Measurements from ENCODE around the gene RAB11FIP5. TPM values are rescaled to one million over a fixed set of nuclear protein-coding genes. Genes with fewer than 3 reads are reported as not detected.
"Not testable (repeated sequence)": the region's sequence is repeated elsewhere in the genome, so short reads cannot be mapped to it uniquely, and the experiment has no call there.

The RAB11FIP5 gene
- polyA plus RNA-seq, 5 donors: 9.0 to 12.5 (median 11.8) TPM

DNA sequence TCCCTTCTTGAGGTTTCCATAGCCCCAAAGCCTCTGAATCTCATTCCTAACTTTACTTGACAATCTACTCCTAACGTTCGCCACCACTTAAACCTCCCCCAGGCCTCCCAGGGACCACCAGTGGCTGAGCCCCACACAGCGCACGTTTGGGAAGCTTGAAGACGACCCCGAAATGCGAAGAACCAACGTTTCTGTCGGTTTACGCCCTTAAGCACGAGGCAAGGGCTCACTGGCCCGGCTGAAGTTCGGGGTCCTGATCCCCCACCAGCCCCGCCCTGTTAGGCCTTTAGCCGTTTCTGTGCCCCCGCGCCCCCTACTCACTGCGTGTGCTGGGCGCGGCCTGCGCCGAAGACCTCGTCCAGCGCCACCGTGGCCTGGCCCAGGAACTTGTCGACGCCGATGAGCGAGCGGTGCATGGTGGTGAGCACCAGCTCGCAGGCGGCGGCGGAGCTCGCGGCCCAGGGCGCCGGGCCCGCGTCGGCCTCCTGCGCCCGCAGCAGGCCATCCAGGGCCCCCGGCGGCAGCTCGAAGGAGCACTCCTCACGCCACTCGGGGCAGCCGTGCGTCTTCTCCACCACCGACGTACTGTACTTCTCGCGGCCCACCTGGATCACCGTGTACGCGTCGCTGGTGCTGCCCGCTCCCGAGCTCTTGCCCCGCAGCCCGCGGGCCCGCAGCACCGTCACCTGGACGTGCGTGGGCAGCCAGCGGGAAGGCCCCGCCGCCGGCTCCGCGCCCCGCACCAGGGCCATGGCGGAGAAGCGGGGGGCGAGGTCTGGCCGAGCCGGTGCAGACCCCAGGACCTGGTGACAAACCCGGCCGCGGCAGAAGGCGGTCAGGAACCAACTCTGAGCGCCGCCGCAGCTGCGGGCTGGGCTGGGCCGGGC lies 479 bp downstream of the RAB11FIP5 start:
- peak; percentile 36 to 42 for DNase-seq

DNA sequence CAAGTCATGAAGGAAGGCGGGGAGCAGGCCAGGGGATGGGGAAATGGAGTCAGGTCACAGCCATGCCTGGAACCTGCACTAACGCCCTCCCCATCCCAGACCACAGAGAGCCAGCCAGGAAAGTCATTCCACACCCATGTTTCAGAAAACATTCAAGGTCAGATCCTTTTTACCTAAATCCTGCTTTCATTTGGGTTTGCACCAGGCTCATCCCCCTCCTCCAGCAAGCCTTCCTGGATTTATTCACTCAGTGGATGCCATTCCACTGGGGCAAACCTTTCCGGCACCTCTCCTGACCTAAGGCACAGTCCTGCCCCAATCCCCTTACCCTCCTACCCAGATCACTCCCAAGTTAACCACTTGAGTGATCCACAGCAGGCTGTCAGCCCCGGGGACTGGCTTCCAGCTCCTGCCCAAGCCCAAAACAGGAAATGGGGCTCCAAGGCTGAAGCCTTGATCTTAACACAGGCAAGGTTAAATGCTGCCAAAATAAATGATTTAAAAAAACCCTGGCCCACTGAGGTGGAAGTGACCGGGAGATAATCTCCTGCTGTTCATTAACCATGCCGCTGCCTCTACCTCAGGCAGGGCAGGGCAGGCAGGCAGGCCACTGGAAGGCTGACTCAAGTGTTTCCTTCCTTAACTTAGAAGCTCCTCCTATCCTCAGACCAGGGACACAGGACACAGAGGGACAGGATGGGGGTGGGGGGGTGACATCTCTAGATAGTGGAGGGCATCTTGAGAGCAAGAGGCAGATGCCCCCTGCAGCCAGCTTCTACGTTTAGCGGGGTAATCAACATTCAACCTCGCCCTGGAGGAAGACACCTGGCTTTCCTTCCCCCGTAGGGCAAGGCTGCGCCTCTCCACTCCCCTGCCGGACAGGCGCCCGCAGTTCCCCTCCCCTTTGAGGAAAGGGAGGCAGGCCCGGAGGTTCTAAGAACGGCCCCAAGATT lies 1.4 kb downstream of the RAB11FIP5 start:
- no peak for DNase-seq

GRCh38 chr2:73110168-73111072 lies 2.3 kb downstream of the RAB11FIP5 start:
- DNase-seq: no peak

- DNase-seq: no peak
Observed at GRCh38 chr2:73109431-73110167, 3.1 kb downstream of the RAB11FIP5 start.

DNA sequence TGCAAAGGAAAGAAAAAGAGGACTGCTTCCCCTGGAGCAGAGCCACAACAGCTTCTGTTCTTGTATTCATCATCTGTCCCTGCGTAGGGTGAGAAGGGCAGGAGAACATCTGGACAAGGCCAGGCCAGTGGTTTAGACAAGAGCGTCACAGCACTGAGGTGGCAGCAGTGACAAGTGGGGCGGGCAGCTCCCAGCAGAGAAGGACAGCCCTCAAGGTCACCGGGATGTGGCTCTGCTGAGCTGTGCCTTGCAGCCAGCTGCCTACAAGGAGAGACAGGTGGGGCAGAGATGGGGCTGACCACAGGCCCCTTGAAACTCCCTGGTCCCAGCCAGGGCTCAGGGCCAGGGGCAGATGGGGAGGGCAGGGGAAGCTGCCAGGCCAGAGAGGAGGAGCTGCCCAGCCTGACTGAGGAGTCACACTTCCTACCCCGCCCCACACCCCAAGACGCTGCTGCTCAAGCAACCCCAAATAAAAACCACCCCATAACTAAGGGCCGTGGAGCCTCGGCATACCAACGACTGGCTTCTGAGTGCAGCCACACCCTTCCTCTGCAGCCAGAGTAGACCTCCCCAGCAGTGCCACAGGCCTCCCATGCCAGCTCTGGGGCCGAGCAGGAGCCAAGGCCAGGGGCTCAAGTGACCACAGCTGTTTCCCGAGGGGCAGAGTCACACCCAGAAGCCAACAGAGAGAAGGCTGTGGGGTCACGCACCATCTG lies 5.4 kb downstream of the RAB11FIP5 start:
- no peak for DNase-seq

DNA sequence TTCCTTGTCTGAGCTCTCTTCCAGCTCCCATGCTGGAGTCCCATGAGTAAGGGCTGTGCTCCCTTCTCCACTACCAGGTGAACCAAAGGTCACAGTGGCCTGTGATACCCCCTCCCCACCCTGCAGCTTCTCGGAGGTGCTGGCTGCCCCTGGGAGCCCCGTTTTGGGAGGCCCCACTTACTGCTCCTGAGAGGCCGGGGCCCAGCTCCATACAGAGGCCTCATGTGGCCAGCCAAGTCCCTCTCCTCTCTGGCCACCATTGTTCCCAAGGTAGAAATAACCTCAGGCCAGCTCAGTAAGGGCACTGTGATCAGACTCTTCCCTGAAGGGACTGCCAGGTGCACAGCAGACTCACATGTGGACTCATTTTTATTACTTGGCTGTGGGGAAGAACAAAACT lies 6.0 kb downstream of the RAB11FIP5 start:
- DNase-seq: no peak

DNA sequence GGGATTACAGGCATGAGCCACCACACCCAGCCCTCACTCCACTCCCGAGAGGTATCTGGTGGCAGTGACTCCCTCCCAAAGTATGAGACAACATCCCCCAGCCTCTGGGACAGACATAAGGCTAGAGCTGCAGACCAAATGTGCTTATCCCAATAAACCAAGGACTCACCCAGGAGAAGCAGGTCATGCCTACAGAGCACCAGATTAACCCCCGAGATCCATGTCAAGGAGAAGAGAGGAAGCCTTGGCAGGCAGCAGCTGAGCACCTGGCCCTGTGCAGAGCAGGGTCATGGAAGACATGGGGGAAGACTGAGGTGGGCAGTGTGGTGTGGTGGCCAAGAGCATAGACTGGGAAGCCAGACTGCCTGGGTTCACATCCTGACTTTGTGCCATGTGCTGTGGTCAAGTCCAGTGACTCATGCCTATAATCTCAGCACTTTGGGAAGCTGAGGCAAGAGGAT lies 7.2 kb downstream of the RAB11FIP5 start:
- no peak for DNase-seq

GRCh38 chr2:73104933-73105332 lies 7.8 kb downstream of the RAB11FIP5 start:
- no peak for DNase-seq

GRCh38 chr2:73103018-73103542 lies 9.7 kb downstream of the RAB11FIP5 start:
- DNase-seq: no peak

GRCh38 chr2:73101626-73102256 lies 11.0 kb downstream of the RAB11FIP5 start:
- no peak for DNase-seq

- no peak for DNase-seq
Observed at GRCh38 chr2:73100956-73101355, 11.8 kb downstream of the RAB11FIP5 start.

GRCh38 chr2:73099486-73099885 lies 13.3 kb downstream of the RAB11FIP5 start:
- DNase-seq: no peak

- no peak for DNase-seq
Observed at GRCh38 chr2:73095910-73096309, 16.8 kb downstream of the RAB11FIP5 start.

GRCh38 chr2:73093601-73094218 lies 19.0 kb downstream of the RAB11FIP5 start:
- not testable (repeated sequence) for DNase-seq

GRCh38 chr2:73092146-73092783 lies 20.5 kb downstream of the RAB11FIP5 start:
- DNase-seq: no peak

DNA sequence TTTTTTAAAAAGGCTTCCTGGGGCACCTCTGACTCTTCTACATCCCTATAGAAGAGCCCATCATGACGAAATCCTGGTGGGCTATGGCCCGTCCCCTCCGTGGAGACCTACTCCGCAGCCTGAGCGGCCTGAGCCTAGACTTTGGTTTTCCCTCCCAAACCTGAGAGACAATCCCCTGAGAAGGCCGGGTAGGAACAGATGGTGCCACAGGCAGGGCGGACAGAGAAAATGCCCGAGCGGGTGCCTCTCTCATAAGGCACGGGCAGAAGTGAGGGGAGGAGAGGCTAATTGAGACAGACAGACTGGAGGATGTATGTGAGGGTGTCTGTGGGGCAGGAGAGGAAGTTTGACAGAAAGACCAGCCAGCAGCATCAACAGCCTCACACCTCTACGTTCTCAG lies 21.1 kb downstream of the RAB11FIP5 start:
- DNase-seq: no peak

DNA sequence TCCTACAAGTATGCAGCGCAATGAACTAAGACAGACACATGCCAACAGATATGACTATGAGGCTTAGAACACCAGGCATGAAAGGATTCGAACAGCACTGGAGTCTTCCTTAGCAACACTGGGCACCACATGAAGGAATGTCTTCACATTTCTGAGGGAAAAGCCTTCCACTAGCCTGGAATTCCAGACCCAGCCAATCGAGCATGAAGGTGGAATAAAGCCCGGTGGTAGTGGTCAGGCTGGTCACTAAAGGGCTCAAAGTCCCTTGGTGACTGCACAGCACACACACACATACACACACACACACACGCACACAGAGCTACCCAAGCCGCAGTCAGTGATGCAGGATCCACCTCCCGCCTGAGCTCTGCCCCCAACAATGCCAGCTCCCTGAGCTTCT lies 21.6 kb downstream of the RAB11FIP5 start:
- DNase-seq: no peak

All from right lung (tissue), 5 donors.